SIG-M5 (cell line): ENCODE results near the gene HS3ST1.

ENCODE experiments used
- DNase-seq: peaks from one replicate; lab custom pipeline; 2025; lab: John Stamatoyannopoulos, UW

The HS3ST1 gene

GRCh38 chr4:11431111-11431510 lies 2.4 kb upstream of the HS3ST1 start:
- DNase-seq: no peak

- DNase-seq: no peak
Observed at GRCh38 chr4:11430536-11430935, 1.8 kb upstream of the HS3ST1 start.

DNA sequence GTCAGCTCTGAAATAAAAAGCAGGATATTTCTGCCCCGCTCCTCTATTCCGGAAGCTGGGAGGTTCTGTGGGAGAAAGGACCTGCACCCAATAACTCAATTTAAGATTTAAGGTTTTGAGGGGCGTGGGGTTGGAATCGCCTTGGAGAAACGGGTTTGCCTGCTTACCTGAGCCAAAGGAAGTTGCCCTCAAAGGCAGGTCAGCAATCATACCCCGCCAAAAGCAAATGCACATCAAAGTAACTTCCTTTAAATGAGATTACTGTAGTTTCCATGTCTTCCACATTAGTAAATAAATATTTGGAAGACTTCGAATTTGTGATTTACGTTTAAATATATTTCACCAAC lies 978 bp upstream of the HS3ST1 start:
- DNase-seq: no peak

GRCh38 chr4:11428899-11429698 lies 405 bp upstream of the HS3ST1 start:
- DNase-seq: no peak

DNA sequence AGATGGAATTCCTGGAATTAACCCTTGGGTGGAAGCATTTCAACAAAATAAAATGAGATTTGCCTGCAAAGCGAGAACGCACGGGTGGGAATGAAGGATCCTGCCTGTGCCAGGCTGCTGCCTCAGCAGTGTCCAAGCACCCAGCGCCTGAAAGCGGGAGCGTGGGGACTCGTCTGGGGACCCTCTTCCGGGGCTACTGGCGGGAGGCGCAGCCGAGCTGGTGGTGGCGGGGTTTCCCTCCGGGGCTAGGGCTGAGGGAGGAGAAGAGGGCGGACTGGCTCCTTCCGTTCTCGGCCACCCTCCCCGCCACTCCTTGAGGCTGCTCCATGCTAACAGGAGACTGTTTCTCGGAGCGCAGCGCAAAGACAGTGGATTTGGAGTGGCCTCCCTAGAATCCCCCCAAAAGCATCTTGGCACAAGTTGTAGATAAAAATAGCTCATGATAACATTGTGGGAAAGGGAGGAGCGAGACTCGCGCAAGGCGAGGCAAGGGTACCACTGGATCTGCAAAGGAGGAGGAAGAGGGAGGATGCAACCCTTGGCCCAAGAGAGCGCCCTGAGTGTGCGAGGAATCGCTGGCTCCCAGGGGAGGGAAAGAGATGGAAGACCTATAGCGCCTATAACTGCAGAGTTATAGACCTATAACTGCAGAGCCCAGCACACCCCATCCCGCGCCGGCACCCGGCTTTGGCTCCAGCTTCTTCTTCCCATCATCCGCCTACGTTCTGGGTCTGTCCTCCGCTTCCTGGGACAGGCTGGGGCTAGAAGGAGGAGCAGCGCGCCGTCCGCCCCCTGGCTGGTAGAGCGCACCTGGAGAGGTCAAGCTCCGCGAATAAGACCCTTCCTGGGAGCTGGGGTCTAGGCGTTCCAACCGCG lies 1.3 kb downstream of the HS3ST1 start:
- no peak for DNase-seq

GRCh38 chr4:11426731-11427120 lies 2.0 kb downstream of the HS3ST1 start:
- no peak for DNase-seq

GRCh38 chr4:11426003-11426402 lies 2.7 kb downstream of the HS3ST1 start:
- DNase-seq: no peak

- DNase-seq: no peak
Observed at GRCh38 chr4:11424856-11425255, 3.8 kb downstream of the HS3ST1 start.

DNA sequence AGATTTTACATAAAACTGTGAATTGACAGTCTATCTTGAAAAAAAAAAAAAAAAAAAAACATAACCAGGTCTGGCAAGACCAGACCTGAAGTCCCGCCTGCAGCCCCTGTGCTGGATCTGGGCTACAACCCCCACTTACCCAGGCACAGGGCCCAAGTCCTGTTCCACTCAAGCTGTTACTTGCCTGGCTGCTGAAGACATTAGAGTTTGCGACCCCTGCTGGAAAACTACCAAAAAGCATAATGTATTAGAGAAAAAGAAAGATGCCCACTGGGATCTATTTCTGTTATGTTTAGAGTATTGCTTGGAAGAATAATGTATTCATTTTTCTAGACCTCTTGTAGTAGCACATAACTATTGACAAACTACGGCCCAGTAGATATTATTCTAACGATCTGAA lies 4.7 kb downstream of the HS3ST1 start:
- no peak for DNase-seq

DNA sequence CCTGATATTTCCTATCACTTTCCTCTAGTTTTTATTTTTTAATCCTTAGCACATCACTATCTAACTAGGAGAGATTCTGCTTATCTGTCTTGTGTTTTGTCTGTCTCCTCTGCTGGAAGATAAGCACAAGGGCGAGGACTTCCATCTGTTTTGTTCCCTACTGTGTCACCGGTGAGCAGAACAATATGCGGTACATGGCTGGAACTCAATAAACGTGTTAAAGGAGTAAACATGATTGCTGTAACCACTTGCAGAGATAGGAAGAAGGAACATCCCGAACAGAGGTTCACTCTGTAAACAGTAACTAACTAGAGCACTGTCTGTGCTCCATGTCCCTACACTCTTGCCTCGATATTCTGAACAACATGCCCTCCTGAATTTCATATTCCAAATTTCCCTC lies 5.2 kb downstream of the HS3ST1 start:
- no peak for DNase-seq

GRCh38 chr4:11421116-11421515 lies 7.6 kb downstream of the HS3ST1 start:
- no peak for DNase-seq

DNA sequence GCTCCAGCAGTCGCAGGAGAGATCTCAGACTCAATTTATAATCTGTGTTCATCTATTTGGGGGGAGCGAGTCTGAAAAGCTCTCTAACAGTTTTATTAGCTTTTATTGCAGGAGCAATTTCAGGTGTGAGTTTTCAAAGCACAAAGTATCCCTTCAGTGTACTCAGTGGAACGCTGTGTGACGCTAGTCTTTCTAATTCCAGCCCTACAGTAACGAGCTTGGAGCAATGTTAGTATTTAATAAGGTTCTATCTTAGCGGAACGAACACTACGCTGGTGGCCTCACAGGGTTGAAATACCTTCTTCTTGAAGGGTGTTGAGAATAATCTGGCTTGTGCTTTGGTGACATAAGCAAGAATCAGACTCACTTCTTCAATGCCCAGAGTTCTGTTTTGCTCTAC lies 8.4 kb downstream of the HS3ST1 start:
- DNase-seq: no peak

- no peak for DNase-seq
Observed at GRCh38 chr4:11418610-11419009, 10.1 kb downstream of the HS3ST1 start.

DNA sequence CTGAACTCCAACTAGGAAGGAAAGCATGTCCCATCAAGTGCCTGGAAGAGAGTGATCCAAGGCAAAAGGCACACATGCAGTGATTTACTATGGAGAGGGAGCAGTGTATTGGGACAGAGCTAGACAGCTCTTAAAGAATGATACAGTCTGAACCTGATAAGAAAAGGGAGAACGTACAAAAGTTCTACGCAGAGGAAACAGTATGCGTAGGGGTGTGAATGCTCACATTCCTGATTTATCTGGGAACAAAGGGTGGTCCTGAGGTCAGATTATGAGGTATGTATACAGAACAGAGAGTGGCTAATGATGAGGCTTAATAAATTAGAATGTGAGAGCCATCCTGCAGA lies 12.0 kb downstream of the HS3ST1 start:
- no peak for DNase-seq

DNA sequence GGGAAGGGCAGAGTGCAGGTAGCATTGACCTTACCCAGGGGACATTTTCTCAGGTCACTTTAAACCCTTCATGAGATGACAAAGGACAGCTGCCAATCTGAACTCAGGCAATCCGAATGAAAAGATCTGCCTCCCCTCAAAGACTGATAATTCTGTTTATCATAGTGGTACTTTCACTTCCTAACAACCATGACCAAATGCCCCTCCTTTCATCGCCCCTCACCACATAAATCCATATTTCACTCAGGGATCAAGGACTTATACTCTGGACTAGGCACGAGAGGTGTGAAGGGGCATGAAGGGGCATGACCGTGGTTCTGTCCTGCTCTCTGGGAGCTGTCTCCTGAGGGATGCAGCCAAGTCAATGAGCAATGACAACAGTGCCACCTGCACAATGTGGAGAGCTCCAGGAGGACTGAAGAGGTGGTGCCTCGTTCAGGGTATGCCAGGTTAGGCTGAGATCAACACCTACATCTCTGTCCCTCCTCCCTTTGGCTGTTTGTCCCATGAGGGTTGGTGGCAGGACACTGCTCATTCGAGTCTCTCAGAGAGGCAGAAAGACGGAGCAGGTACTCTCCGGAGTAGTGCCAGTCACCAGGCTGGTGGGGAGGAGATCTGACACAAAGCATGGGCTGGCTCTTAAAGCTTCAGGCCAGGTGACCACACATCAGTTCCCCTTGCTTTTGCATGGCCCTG lies 12.5 kb downstream of the HS3ST1 start:
- DNase-seq: no peak

DNA sequence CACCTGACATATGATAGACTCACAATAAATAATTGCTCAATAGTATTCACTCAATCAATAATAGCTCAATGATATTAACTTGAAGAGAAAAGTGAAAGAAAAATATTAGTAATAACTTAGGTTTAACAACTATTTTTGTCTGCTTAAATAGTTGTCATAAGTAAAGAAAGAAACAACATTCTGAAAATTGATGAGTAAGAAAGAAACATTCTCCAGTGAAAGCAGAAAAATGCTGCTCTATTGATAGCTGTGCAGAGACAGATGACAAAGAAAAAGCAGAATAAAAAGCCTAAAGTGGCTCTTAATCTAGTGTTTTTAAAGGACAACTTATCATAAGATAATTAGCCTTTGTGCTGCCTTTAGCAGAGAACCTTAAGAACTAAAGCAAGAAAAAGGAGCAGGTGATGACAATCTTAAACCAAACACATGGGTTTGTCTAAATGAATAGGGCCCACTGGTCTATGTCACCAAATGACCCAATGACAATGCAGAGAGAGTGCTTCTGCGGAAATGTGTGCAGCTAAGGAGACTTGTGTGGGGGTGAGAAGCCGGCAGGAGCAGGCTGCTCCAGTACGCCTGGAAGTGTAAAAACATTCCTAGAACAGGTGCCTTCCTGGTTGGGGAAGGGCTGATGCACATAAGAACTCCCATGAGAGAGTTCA lies 13.2 kb downstream of the HS3ST1 start:
- DNase-seq: no peak

DNA sequence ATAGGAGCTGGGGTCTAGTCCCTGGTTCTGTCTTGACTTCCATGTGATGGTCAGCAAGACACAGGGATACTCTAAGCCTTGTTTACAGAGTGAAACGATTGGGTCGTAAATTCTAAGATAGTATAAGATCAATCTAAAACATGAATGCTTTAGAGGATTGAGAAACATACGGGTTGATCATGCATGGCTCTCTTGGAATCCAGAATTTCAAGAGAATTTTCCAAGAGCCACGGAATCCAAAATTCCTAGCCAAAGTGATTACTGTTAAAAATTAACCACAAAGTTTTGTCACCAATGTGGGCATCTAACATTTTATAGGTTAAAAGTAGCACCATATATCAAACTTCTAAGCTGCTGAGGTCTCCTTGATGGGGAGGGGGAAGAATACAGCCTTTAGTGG lies 16.5 kb downstream of the HS3ST1 start:
- no peak for DNase-seq

DNA sequence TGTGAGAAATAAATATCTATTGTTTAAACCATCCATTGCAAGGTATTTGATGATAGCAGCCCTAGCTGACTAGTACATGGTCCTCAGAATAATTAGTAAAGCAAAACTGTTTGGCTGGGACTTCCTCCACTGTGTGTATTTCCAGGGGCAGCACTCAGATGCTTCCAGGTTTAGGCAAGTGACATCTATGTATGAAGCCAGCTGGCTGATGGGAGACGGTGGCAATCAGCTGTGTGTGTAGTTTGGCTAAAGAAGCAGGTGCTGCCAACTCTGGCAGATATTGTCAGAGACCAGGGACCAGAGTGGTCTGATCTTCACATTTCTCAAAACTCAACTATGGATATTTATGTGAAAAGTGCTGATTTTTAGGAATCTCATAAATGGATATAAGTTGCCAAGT lies 19.1 kb downstream of the HS3ST1 start:
- no peak for DNase-seq

- no peak for DNase-seq
Observed at GRCh38 chr4:11408233-11408967, 20.3 kb downstream of the HS3ST1 start.

DNA sequence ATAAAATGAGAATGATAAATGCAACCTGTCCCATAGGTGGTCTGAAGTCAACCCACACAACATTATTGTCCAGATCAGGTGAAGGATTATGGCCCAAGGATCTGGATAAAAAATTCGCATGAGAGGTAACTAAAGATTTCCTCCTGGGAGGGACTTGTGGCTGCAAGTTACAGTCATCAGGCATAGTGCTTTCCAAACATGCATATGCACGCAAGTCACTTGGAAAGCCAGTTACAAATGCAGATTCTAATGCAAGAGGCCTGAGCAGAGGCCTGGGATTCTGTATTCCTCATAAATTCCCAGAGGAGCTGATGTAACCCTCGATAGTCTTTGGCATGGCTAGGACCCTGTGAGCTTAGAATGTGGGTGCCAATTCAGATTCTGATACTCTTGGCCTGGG lies 21.1 kb downstream of the HS3ST1 start:
- no peak for DNase-seq

DNA sequence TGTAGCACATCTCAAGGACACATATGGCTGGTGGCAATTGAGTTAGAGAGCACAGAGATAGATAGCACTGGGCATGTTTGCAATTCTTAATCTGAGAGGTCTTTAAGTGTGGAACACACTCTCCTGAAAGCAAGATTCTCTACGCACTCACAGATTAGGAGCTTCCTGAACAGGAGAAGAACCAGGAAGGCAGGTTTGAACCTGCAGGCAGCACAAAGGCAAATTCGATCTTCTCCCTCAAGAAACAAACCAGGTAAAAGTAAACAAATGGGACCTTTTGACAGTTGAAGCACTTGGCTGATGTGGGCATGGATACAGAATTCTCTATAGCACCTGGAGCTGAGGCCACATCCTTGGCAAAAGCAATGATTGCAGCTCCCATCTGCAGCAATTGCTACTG lies 24.3 kb downstream of the HS3ST1 start:
- no peak for DNase-seq

- DNase-seq: no peak
Observed at GRCh38 chr4:11402192-11402591, 26.5 kb downstream of the HS3ST1 start.
